ENCODE data around the gene DLK1. TPM values are rescaled to one million over a fixed set of nuclear protein-coding genes. Genes with fewer than 3 reads are reported as not detected.

DLK1 gene
- total RNA-seq, 4 donors from 2014 or later: not detected

DNA sequence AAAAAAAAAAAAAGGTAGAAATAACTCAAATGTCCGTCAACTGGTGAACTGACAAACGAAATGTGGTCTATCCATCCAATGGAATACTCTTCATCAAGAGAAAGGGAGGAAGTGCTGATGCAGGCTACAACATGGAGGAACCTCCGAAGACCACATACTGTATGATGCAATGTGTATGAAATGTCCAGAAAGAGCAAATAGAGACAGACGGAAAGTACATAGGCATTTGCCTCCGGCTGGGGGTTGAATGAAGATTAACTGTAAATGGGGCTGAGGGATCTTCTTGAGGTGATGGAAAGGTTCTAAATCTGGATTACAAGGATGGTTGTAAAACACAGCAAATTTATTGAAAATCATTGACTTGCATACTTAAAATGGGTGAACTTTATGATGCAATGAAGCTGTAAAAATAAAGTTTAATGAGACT lies 35.4 kb downstream of the DLK1 start:
- no peak overlapping the region for H3K4me3 ChIP-seq (ENCODE audit: low read depth, poor library complexity, severe bottlenecking)
- TF ChIP-seq, protein P1, sequence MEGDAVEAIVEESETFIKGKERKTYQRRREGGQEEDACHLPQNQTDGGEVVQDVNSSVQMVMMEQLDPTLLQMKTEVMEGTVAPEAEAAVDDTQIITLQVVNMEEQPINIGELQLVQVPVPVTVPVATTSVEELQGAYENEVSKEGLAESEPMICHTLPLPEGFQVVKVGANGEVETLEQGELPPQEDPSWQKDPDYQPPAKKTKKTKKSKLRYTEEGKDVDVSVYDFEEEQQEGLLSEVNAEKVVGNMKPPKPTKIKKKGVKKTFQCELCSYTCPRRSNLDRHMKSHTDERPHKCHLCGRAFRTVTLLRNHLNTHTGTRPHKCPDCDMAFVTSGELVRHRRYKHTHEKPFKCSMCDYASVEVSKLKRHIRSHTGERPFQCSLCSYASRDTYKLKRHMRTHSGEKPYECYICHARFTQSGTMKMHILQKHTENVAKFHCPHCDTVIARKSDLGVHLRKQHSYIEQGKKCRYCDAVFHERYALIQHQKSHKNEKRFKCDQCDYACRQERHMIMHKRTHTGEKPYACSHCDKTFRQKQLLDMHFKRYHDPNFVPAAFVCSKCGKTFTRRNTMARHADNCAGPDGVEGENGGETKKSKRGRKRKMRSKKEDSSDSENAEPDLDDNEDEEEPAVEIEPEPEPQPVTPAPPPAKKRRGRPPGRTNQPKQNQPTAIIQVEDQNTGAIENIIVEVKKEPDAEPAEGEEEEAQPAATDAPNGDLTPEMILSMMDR (IDR thresholded peaks at IDR 0.05): no peak
- TF ChIP-seq POLR2A (IDR thresholded peaks at IDR 0.05): no peak
- WGBS, 2 donors: 83% methylated on average over 5 of the region's 5 CpGs
- DNase-seq (ENCODE audit: low spot score in 2 of 2): no peak
- intact Hi-C loops (cut with DNase I; ENCODE audit: low total_unique reads): no loop called here

DNA sequence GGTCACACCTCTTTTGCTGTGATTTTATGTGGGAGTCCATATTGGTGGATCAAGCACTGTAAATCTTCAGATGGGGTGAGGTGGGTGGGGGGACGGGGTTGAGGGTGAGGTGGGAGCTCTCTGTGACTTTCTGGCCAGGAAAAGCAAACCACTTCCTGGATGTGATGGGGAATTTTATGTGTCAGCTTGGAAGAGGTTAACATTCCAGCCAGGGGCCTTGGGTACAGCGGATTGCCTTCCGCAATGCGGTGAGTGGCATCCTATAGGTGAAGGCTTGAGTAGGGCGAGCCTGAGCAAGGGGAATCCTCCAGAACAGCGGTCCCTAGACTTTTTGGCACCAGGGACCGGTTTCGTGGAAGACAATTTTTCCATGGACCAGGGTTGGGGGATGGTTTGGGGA lies 36.2 kb downstream of the DLK1 start:
- TF ChIP-seq POLR2A (IDR thresholded peaks at IDR 0.05): no peak
- TF ChIP-seq, protein P1 (IDR thresholded peaks at IDR 0.05): no peak
- WGBS, 2 donors: 87 to 89% methylated on average over 8 of the region's 8 CpGs
- DNase-seq (ENCODE audit: low spot score in 2 of 2): peak in 1 of 2 donors; percentile 60
- intact Hi-C loops (cut with DNase I; ENCODE audit: low total_unique reads): no loop called here
- no peak overlapping the region for H3K4me3 ChIP-seq (ENCODE audit: low read depth, poor library complexity, severe bottlenecking)

DNA sequence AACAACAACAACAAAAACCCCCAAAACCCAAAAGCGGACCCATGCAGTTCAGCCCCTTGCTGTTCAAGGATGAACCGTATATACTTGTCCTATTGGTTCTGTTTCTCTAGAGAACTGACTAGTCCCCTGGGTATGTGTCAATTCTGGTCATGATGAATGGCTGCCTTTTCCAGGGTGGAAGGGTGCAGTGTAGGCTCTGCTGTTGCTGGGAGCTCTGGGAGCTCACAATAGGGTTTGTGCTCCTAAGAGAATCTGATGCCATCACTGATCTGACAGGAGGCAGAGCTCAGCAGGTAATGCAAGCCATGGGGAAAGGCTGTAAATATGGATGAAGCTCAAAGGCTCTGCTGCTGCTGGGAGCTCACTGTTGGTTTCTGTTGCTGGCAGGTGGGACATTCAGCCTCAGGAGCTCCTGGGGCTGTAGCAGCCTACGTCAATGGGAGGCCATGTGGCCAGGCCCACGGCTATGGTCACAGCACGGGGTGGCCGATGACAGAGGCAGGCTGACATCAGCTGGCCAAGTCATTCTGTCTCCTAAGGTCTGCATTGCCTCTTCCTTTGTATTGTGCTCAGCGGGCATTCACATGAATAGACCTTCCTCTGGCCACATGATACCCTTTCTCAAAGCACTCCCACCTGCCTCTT lies 37.9 kb downstream of the DLK1 start:
- WGBS, 2 donors: 78 to 87% methylated on average over 7 of the region's 7 CpGs
- no peak overlapping the region for H3K4me3 ChIP-seq (ENCODE audit: low read depth, poor library complexity, severe bottlenecking)
- TF ChIP-seq, protein P1 (IDR thresholded peaks at IDR 0.05): no peak
- no peak for TF ChIP-seq POLR2A (IDR thresholded peaks at IDR 0.05)
- DNase-seq (ENCODE audit: low spot score in 2 of 2): peak in 1 of 2 donors; percentile 56
- intact Hi-C loops (cut with DNase I; ENCODE audit: low total_unique reads): no loop called here

DNA sequence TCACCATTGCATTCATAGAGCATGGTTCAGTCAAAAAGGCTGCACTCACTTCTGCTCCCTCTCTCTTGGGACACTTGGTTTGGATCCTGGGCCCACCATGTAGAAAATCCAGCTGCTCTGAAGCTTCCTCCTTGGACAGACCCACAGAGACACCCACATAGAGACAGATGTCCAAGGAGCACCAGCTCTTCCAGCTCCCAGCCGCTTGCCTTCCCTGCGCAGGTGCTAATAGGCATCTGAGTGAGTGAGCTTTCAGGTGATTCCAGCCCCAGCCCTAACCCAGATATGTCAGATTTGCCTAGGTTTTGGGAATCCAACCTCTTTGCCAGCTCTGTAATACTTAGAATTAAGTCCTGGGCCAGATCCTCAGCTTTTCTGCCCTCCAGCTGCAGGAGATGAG lies 38.6 kb downstream of the DLK1 start:
- no peak overlapping the region for H3K4me3 ChIP-seq (ENCODE audit: low read depth, poor library complexity, severe bottlenecking)
- peak in 1 of 2 donors; percentile 31 for DNase-seq (ENCODE audit: low spot score in 2 of 2)
- intact Hi-C loops (cut with DNase I; ENCODE audit: low total_unique reads): no loop called here
- TF ChIP-seq, protein P1 (IDR thresholded peaks at IDR 0.05): no peak
- TF ChIP-seq POLR2A (IDR thresholded peaks at IDR 0.05): no peak
- 95% methylated on average over 2 of the region's 2 CpGs for WGBS, 2 donors

DNA sequence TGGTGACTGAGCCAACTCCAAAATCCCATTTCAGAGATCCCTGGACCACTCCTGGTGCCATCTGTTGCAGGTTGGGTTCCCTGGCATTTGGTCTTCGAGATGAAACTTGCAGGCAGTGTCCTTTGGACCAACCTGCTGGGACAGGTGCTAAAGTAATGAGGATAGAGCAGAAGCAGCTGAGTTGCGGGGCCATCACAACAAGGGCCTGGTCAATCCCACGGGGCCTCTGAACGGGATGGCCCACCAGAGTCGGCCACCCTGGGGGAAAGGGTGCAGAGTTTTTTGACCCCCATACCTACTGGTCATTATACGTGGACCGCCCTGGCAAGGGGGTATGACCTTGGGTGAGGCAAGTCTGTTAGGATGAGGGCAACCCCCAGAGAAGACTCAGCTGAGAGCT lies 39.3 kb downstream of the DLK1 start:
- intact Hi-C loops (cut with DNase I; ENCODE audit: low total_unique reads): no loop called here
- TF ChIP-seq, protein P1 (IDR thresholded peaks at IDR 0.05): no peak
- TF ChIP-seq POLR2A (IDR thresholded peaks at IDR 0.05): no peak
- H3K4me3 ChIP-seq (ENCODE audit: low read depth, poor library complexity, severe bottlenecking): no peak overlapping the region
- 88 to 94% methylated on average over 5 to 7 of the region's 7 CpGs for WGBS, 2 donors
- peak in 1 of 2 donors; percentile 80 for DNase-seq (ENCODE audit: low spot score in 2 of 2)

Measured in lower leg skin (tissue), 4 donors.